OCI-LY7 (cell line): ENCODE results near the gene SEC14L1. TPM values are rescaled to one million over a fixed set of nuclear protein-coding genes. Genes with fewer than 3 reads are reported as not detected.

Experiments
- BruUV-seq: library from RNA; stranded (reverse); fragments of 400-500 nt; replicated peaks from 2 replicates; lab custom pipeline; 2021; lab: Mats Ljungman, UMichigan
- CTCF ChIA-PET: fragments of 300-600 bp; sonication (Branson Sonifier 250); formaldehyde crosslinking; loops from one replicate; lab custom pipeline; 2022; ENCODE audit warnings: antibody characterized with exemption; ENCODE audit not compliant: unreplicated experiment; lab: Charles Lee
- POLR2A ChIA-PET: fragments of 300-600 bp; sonication (Branson Sonifier 250); formaldehyde crosslinking; loops from one replicate; lab custom pipeline; 2022; ENCODE audit warnings: antibody characterized with exemption; lab: Charles Lee
- DNase-seq: peaks from one replicate; pipeline ENCODE4 v3.0.0-alpha.2; 2015; ENCODE audit warnings: low spot score
- H2AFZ ChIP-seq: fragments of 200-600 bp; sonication (generic), shearing (Covaris generic); 2 replicates; pipeline ENCODE4 v1.6.1; 2014; ENCODE audit warnings: mild to moderate bottlenecking, antibody characterized with exemption, low read length, moderate library complexity
- H3K27ac ChIP-seq: fragments of 200-600 bp; sonication (generic); 2 replicates; pipeline ENCODE4 v1.5.1; 2014; ENCODE audit warnings: mixed run types, low read depth, mild to moderate bottlenecking, moderate library complexity, low read length, inconsistent platforms; ENCODE audit not compliant: poor library complexity, severe bottlenecking
- H3K36me3 ChIP-seq: fragments of 200-600 bp; sonication (generic); 2 replicates; pipeline ENCODE4 v1.6.1; 2014; ENCODE audit warnings: mild to moderate bottlenecking, antibody characterized with exemption, low read length, moderate library complexity, mixed read lengths; ENCODE audit not compliant: insufficient read depth
- H3K4me1 ChIP-seq: fragments of 200-600 bp; sonication (generic); 2 replicates; pipeline ENCODE4 v1.5.1; 2014; ENCODE audit warnings: mild to moderate bottlenecking, low read length; ENCODE audit not compliant: insufficient read depth, poor library complexity, severe bottlenecking
- H3K4me2 ChIP-seq: fragments of 200-600 bp; sonication (generic); 2 replicates; pipeline ENCODE4 v1.6.1; 2014; ENCODE audit warnings: mild to moderate bottlenecking, low read length
- H3K4me3 ChIP-seq: fragments of 200-600 bp; sonication (generic); 2 replicates; pipeline ENCODE4 v1.5.1; 2014; ENCODE audit warnings: mild to moderate bottlenecking, low read depth, low read length; ENCODE audit not compliant: poor library complexity, severe bottlenecking
- H3K79me2 ChIP-seq: fragments of 200-600 bp; sonication (generic); 2 replicates; pipeline ENCODE4 v1.6.1; 2016; ENCODE audit warnings: low read depth, mild to moderate bottlenecking, low read length, moderate library complexity, mixed read lengths; ENCODE audit not compliant: insufficient read depth
- H3K9me2 ChIP-seq: fragments of 200-600 bp; sonication (generic); 2 replicates; pipeline ENCODE4 v1.6.1; 2016; ENCODE audit warnings: mild to moderate bottlenecking, low read length, mixed read lengths; ENCODE audit not compliant: insufficient read depth
- H3K9me3 ChIP-seq: fragments of 200-600 bp; sonication (generic); 2 replicates; pipeline ENCODE4 v1.6.1; 2014; ENCODE audit warnings: mild to moderate bottlenecking, mixed run types, low read length, mixed read lengths
- H4K20me1 ChIP-seq: fragments of 200-600 bp; sonication (generic); 2 replicates; pipeline ENCODE4 v1.6.1; 2014; ENCODE audit warnings: mild to moderate bottlenecking, antibody characterized with exemption, low read length, moderate library complexity, mixed read lengths; ENCODE audit not compliant: insufficient read depth
- EZH2phosphoT487 ChIP-seq: fragments of 200-600 bp; sonication (generic); IDR thresholded peaks from 2 replicates; pipeline ENCODE4 v1.6.1; 2018; ENCODE audit warnings: low read depth, borderline replicate concordance, mild to moderate bottlenecking, mixed run types, antibody characterized with exemption, low read length, moderate library complexity, mixed read lengths
- intact Hi-C: fragments of 100-400 bp; cut with micrococcal nuclease; formaldehyde crosslinking; loops from one replicate; pipeline ENCODE4 v1.10.0; 2022; ENCODE audit not compliant: unreplicated experiment
- total RNA-seq, 2 experiments: library from RNA; depleted of rRNA in 1 of 2; stranded (reverse); fragments of >200 nt in 1 of 2; shearing (Covaris generic) in 1 of 2; gene quantifications; 2 replicates each; pipeline ENCODE4 v1.2.3, GENCODE V29; 2014 to 2022
- TF ChIP-seq, protein P1 (sequence below): fragments of 200-600 bp; sonication (generic); conservative IDR thresholded peaks from 2 replicates; pipeline ENCODE4 v1.5.1; 2014; ENCODE audit warnings: mild to moderate bottlenecking, antibody characterized with exemption, low read length, moderate library complexity, mixed read lengths

Gene SEC14L1
- total RNA-seq, 2 experiments from 2014 or later: 137 to 227 TPM

- Histone ChIP-seq H3K4me2 (peak overlapping the region; percentile 83), H3K27ac (peak overlapping the region; percentile 87), H3K9me2 (no peaks in the 10 kb centered on the region), H4K20me1 (no peaks in the 10 kb centered on the region; the same call in 1 of the 2 replicates), H3K4me3 (peak overlapping the region; percentile 54), H3K36me3 (peaks cover 97% of the 10 kb centered on the region), H3K4me1 (peaks cover 53% of the 10 kb centered on the region), H2AFZ (no peak overlapping the region), H3K9me3 (no peaks in the 10 kb centered on the region), H3K79me2 (peaks cover 4% of the 10 kb centered on the region; the same call in 1 of the 2 replicates)
- BruUV-seq: no TSS peak
- ChIA-PET POLR2A (interaction anchor here (0.6 kb wide), 2 partner anchors 74 to 226 kb away, joined by 3 to 5 read pairs; no protein-coding TSS in a partner anchor), CTCF (interaction anchor here (3.2 kb wide), 1 partner anchor 64 kb away, joined by 13 read pairs; no protein-coding TSS in a partner anchor)
- intact Hi-C loops: loop anchor here (1.0 kb wide), 1 partner anchor 122 kb away; no protein-coding TSS in a partner anchor
- TF ChIP-seq, protein P1, sequence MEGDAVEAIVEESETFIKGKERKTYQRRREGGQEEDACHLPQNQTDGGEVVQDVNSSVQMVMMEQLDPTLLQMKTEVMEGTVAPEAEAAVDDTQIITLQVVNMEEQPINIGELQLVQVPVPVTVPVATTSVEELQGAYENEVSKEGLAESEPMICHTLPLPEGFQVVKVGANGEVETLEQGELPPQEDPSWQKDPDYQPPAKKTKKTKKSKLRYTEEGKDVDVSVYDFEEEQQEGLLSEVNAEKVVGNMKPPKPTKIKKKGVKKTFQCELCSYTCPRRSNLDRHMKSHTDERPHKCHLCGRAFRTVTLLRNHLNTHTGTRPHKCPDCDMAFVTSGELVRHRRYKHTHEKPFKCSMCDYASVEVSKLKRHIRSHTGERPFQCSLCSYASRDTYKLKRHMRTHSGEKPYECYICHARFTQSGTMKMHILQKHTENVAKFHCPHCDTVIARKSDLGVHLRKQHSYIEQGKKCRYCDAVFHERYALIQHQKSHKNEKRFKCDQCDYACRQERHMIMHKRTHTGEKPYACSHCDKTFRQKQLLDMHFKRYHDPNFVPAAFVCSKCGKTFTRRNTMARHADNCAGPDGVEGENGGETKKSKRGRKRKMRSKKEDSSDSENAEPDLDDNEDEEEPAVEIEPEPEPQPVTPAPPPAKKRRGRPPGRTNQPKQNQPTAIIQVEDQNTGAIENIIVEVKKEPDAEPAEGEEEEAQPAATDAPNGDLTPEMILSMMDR: no peak
- no peak for TF ChIP-seq EZH2phosphoT487
- peak; percentile 81 for DNase-seq
Measured at GRCh38 chr17:77210331-77210730, 69.6 kb downstream of the SEC14L1 start.

DNA sequence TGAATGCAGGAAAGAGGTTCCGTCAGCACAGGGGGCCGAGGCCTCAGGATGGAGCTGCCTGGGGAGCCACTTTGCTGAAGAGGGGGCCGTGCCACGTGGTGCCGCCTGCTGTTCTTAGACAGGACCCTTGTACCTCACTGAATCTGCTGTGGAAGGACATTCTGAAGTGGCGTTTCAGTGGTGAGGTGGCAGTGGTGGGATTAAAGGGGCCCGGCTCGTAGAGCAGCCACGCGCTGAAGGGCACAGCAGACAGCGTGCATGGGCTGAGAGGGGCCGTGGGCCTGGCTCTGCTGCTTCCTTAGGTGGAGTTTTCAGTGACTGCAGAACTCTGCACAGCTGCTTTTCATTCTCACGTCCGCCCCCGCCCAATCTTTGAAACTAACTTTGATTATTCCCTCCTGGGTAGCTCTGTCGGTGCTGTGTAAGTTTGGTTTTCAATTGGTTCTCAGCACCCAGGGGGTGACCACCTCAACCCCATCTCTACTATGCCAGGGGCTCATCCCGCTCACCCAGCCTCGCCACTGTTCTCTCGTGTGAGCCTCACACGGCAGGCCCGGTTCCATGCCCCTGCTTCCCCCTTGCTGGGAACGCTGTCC is 70.3 kb downstream of the SEC14L1 start:
- no peaks in the 10 kb centered on the region for H3K9me3 ChIP-seq
- intact Hi-C loops: loop anchor here (1.0 kb wide), 1 partner anchor 123 kb away; no protein-coding TSS in a partner anchor
- no peaks in the 10 kb centered on the region; the same call in 1 of the 2 replicates for H4K20me1 ChIP-seq
- no TSS peak for BruUV-seq
- TF ChIP-seq, protein P1: no peak
- TF ChIP-seq EZH2phosphoT487: no peak
- H3K79me2 ChIP-seq: peaks cover 4% of the 10 kb centered on the region; the same call in 1 of the 2 replicates
- no peak overlapping the region for H2AFZ ChIP-seq
- peak; percentile 51 for DNase-seq
- no peaks in the 10 kb centered on the region for H3K9me2 ChIP-seq
- peaks cover 53% of the 10 kb centered on the region for H3K4me1 ChIP-seq
- H3K36me3 ChIP-seq: peaks cover 93% of the 10 kb centered on the region
- ChIA-PET CTCF (interaction anchor here (0.9 to 3.2 kb wide), 4 partner anchors 11 to 120 kb away, joined by 3 to 13 read pairs (median 4); no protein-coding TSS in a partner anchor), POLR2A (interaction anchor here (0.6 to 2.6 kb wide), 5 partner anchors 29 to 75 kb away, joined by 3 to 13 read pairs (median 5); partner anchors contain the start of gene SEC14L1)
- peak overlapping the region; percentile 54 for H3K4me3 ChIP-seq
- peak overlapping the region; percentile 83 for H3K4me2 ChIP-seq
- H3K27ac ChIP-seq: peak overlapping the region; percentile 87
